OCI-LY7 (cell line): ENCODE data around the gene NELL1. TPM values are rescaled to one million over a fixed set of nuclear protein-coding genes. Genes with fewer than 3 reads are reported as not detected.

Source experiments
- BruUV-seq: library from RNA; stranded (reverse); fragments of 400-500 nt; replicated peaks from 2 replicates; lab custom pipeline; 2021; lab: Mats Ljungman, UMichigan
- CTCF ChIA-PET: fragments of 300-600 bp; sonication (Branson Sonifier 250); formaldehyde crosslinking; loops from one replicate; lab custom pipeline; 2022; ENCODE audit warnings: antibody characterized with exemption; ENCODE audit not compliant: unreplicated experiment; lab: Charles Lee
- POLR2A ChIA-PET: fragments of 300-600 bp; sonication (Branson Sonifier 250); formaldehyde crosslinking; loops from one replicate; lab custom pipeline; 2022; ENCODE audit warnings: antibody characterized with exemption; lab: Charles Lee
- DNase-seq: peaks from one replicate; pipeline ENCODE4 v3.0.0-alpha.2; 2015; ENCODE audit warnings: low spot score
- H2AFZ ChIP-seq: fragments of 200-600 bp; sonication (generic), shearing (Covaris generic); 2 replicates; pipeline ENCODE4 v1.6.1; 2014; ENCODE audit warnings: mild to moderate bottlenecking, antibody characterized with exemption, low read length, moderate library complexity
- H3K27ac ChIP-seq: fragments of 200-600 bp; sonication (generic); 2 replicates; pipeline ENCODE4 v1.5.1; 2014; ENCODE audit warnings: mixed run types, low read depth, mild to moderate bottlenecking, moderate library complexity, low read length, inconsistent platforms; ENCODE audit not compliant: poor library complexity, severe bottlenecking
- H3K36me3 ChIP-seq: fragments of 200-600 bp; sonication (generic); 2 replicates; pipeline ENCODE4 v1.6.1; 2014; ENCODE audit warnings: mild to moderate bottlenecking, antibody characterized with exemption, low read length, moderate library complexity, mixed read lengths; ENCODE audit not compliant: insufficient read depth
- H3K4me1 ChIP-seq: fragments of 200-600 bp; sonication (generic); 2 replicates; pipeline ENCODE4 v1.5.1; 2014; ENCODE audit warnings: mild to moderate bottlenecking, low read length; ENCODE audit not compliant: insufficient read depth, poor library complexity, severe bottlenecking
- H3K4me2 ChIP-seq: fragments of 200-600 bp; sonication (generic); 2 replicates; pipeline ENCODE4 v1.6.1; 2014; ENCODE audit warnings: mild to moderate bottlenecking, low read length
- H3K4me3 ChIP-seq: fragments of 200-600 bp; sonication (generic); 2 replicates; pipeline ENCODE4 v1.5.1; 2014; ENCODE audit warnings: mild to moderate bottlenecking, low read depth, low read length; ENCODE audit not compliant: poor library complexity, severe bottlenecking
- H3K79me2 ChIP-seq: fragments of 200-600 bp; sonication (generic); 2 replicates; pipeline ENCODE4 v1.6.1; 2016; ENCODE audit warnings: low read depth, mild to moderate bottlenecking, low read length, moderate library complexity, mixed read lengths; ENCODE audit not compliant: insufficient read depth
- H3K9me2 ChIP-seq: fragments of 200-600 bp; sonication (generic); 2 replicates; pipeline ENCODE4 v1.6.1; 2016; ENCODE audit warnings: mild to moderate bottlenecking, low read length, mixed read lengths; ENCODE audit not compliant: insufficient read depth
- H3K9me3 ChIP-seq: fragments of 200-600 bp; sonication (generic); 2 replicates; pipeline ENCODE4 v1.6.1; 2014; ENCODE audit warnings: mild to moderate bottlenecking, mixed run types, low read length, mixed read lengths
- H4K20me1 ChIP-seq: fragments of 200-600 bp; sonication (generic); 2 replicates; pipeline ENCODE4 v1.6.1; 2014; ENCODE audit warnings: mild to moderate bottlenecking, antibody characterized with exemption, low read length, moderate library complexity, mixed read lengths; ENCODE audit not compliant: insufficient read depth
- EZH2phosphoT487 ChIP-seq: fragments of 200-600 bp; sonication (generic); IDR thresholded peaks from 2 replicates; pipeline ENCODE4 v1.6.1; 2018; ENCODE audit warnings: low read depth, borderline replicate concordance, mild to moderate bottlenecking, mixed run types, antibody characterized with exemption, low read length, moderate library complexity, mixed read lengths
- intact Hi-C: fragments of 100-400 bp; cut with micrococcal nuclease; formaldehyde crosslinking; loops from one replicate; pipeline ENCODE4 v1.10.0; 2022; ENCODE audit not compliant: unreplicated experiment
- total RNA-seq, 2 experiments: library from RNA; depleted of rRNA in 1 of 2; stranded (reverse); fragments of >200 nt in 1 of 2; shearing (Covaris generic) in 1 of 2; gene quantifications; 2 replicates each; pipeline ENCODE4 v1.2.3, GENCODE V29; 2014 to 2022
- TF ChIP-seq, protein P1 (sequence below): fragments of 200-600 bp; sonication (generic); conservative IDR thresholded peaks from 2 replicates; pipeline ENCODE4 v1.5.1; 2014; ENCODE audit warnings: mild to moderate bottlenecking, antibody characterized with exemption, low read length, moderate library complexity, mixed read lengths

Gene NELL1
- total RNA-seq, 2 experiments from 2014 or later, result not detected

DNA sequence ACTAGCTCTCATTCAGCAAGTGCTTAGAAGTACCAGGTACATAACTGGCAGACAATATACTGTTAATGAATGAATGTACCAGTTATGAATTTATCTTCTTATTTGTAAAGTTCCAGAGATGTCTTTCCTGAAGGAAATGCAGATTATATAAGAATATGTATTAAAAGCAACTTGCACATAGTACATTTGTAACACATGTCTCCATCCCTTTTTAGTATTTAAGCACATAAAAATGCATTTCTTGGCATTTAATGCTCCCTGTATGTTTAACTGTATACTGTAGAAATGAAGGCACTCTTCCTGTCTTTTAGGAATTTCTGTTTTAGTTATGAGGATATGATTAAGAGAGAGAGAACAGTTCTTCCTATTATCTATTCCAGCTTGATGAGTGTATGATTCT lies 241.3 kb downstream of the NELL1 start:
- no peaks in the 10 kb centered on the region for H3K36me3 ChIP-seq
- BruUV-seq, result no TSS peak
- no peak overlapping the region for H3K27ac ChIP-seq
- POLR2A ChIA-PET, result no interaction called here
- no peaks in the 10 kb centered on the region for H3K9me2 ChIP-seq
- H3K4me2 ChIP-seq, result no peak overlapping the region
- TF ChIP-seq, protein P1, sequence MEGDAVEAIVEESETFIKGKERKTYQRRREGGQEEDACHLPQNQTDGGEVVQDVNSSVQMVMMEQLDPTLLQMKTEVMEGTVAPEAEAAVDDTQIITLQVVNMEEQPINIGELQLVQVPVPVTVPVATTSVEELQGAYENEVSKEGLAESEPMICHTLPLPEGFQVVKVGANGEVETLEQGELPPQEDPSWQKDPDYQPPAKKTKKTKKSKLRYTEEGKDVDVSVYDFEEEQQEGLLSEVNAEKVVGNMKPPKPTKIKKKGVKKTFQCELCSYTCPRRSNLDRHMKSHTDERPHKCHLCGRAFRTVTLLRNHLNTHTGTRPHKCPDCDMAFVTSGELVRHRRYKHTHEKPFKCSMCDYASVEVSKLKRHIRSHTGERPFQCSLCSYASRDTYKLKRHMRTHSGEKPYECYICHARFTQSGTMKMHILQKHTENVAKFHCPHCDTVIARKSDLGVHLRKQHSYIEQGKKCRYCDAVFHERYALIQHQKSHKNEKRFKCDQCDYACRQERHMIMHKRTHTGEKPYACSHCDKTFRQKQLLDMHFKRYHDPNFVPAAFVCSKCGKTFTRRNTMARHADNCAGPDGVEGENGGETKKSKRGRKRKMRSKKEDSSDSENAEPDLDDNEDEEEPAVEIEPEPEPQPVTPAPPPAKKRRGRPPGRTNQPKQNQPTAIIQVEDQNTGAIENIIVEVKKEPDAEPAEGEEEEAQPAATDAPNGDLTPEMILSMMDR, result no peak
- TF ChIP-seq EZH2phosphoT487, result no peak
- CTCF ChIA-PET, result no interaction called here
- H2AFZ ChIP-seq, result no peak overlapping the region
- no peak for DNase-seq
- no peaks in the 10 kb centered on the region for H4K20me1 ChIP-seq
- H3K9me3 ChIP-seq, result no peaks in the 10 kb centered on the region
- no peak overlapping the region for H3K4me3 ChIP-seq
- no peaks in the 10 kb centered on the region for H3K79me2 ChIP-seq
- intact Hi-C loops, result no loop called here
- H3K4me1 ChIP-seq, result no peaks in the 10 kb centered on the region

DNA sequence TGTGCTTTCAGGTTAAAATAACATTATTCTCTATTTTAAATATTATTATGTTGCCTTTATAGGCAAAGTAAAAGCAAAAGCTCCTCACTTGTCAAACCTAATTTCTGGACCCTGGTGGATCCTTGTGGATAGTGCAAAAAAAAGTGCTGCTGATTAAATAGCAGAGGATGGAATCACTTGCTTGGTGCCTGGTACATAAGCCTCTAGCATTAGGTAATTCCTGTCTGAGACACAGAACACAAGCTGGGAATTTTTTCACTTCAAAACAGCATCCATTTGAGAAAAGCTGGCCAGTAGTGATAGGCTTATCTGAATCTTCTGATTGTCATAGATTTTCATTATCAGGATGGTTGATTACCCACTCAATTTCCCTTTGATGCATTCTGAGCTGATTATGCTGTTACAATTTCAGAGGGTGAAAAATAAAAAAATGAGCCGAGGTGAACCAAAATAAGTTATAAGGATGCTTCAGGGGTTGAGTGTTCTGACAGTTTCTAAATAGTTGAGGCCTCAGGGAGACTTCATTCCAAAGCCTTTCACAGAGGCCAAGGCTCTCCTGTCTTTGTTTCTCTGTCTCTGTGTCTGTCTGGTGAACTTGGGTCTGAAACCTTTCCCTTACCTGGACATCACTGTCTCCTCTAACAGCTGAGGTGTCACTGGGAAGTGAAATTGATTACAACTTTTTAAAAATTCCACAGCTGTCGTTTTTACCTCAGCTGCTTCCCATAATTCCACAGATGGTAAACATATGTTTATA lies 242.9 kb downstream of the NELL1 start:
- no peak overlapping the region for H3K4me2 ChIP-seq
- no peaks in the 10 kb centered on the region for H3K79me2 ChIP-seq
- POLR2A ChIA-PET, result interaction anchor here (1.1 kb wide), 1 partner anchor 11 kb away, joined by 4 read pairs; no protein-coding TSS in a partner anchor
- BruUV-seq, result no TSS peak
- H2AFZ ChIP-seq, result no peak overlapping the region
- no peak overlapping the region for H3K4me3 ChIP-seq
- intact Hi-C loops, result no loop called here
- no peaks in the 10 kb centered on the region for H3K9me3 ChIP-seq
- no peaks in the 10 kb centered on the region for H3K9me2 ChIP-seq
- TF ChIP-seq, protein P1, result no peak
- no peak for TF ChIP-seq EZH2phosphoT487
- H3K4me1 ChIP-seq, result no peaks in the 10 kb centered on the region
- no peak for DNase-seq
- no peaks in the 10 kb centered on the region for H4K20me1 ChIP-seq
- no peak overlapping the region for H3K27ac ChIP-seq
- no peaks in the 10 kb centered on the region for H3K36me3 ChIP-seq
- CTCF ChIA-PET, result no interaction called here

DNA sequence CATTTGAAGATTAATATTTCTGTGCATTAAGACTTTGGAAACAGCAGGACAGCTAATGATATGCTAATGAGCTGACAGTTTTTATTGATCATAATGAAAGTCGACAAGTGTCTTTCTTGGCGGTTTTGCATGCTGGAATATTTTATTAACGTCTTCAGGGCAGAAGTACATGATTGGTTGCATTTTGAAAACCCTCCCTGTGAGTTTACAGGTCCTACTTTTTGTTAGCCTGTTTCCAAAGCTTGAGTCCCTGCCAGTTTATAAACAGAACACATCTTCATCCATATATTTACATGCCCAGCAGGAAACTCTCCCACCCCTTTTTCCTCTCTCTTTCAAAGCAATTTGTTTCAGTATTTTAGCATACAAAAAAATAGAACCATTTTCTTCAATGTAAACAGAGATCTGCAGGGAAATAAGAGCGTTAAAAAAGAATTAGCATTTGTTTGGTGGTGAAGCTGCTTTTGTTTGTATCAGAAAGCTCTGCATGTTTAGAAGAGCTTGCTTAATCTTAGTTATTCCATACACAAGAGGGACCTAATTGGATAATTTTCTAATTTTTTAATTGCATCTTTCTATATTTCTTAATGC lies 243.6 kb downstream of the NELL1 start:
- H3K4me3 ChIP-seq, result no peak overlapping the region
- POLR2A ChIA-PET, result interaction anchor here (1.1 kb wide), 1 partner anchor 10 kb away, joined by 4 read pairs; no protein-coding TSS in a partner anchor
- H3K27ac ChIP-seq, result no peak overlapping the region
- H3K9me2 ChIP-seq, result no peaks in the 10 kb centered on the region
- TF ChIP-seq EZH2phosphoT487, result no peak
- TF ChIP-seq, protein P1, result no peak
- H3K4me1 ChIP-seq, result no peaks in the 10 kb centered on the region
- CTCF ChIA-PET, result no interaction called here
- no peaks in the 10 kb centered on the region for H3K79me2 ChIP-seq
- intact Hi-C loops, result no loop called here
- no peak overlapping the region for H2AFZ ChIP-seq
- DNase-seq, result no peak
- BruUV-seq, result no TSS peak
- no peaks in the 10 kb centered on the region for H3K36me3 ChIP-seq
- no peaks in the 10 kb centered on the region for H4K20me1 ChIP-seq
- H3K9me3 ChIP-seq, result no peaks in the 10 kb centered on the region
- H3K4me2 ChIP-seq, result no peak overlapping the region
